ENCODE measurements around the gene NLGN2.

The NLGN2 gene

DNA sequence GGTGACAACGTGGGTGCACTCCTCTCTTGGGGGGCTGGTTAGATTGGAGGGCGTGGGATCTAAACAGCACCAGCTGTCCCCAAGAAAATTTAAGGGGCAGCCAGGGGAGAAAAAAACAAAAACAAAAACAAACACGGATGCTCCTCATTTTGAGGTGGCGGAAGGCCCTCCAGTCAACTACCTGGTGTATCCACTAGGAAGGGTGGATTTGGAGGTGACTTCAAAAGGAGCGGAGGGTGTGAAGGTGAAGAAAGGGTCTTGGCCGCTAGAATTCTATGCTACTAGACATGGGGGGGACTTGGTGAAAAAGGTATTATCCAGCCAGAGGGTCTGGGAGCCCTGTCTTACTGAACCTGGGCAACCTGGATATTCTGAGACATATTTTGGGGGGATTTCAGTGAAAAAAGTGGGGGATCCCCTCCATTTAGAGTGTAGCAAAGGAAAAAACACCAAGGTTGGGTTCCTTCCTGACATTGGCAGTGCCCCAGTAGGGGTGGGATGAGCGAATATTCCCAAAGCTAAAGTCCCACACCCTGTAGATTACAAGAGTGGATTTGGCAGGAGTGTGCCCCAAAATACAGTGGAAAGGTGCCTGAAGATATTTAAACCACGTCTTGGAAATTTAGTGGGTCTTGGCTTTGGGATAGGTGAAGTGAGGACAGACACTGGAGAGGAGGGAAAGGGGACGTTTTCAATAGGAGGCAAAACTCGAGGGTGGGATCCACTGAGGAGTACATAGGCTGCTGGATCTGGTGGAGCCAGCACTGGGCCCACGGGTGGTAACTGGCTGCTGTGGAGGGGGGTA, 31.2 kb downstream of the NLGN2 start:
- H3K4me3 ChIP-seq (ENCODE audit: extremely low read depth, insufficient read depth, low read length, poor library complexity, severe bottlenecking) = peak overlapping the region; percentile 75

DNA sequence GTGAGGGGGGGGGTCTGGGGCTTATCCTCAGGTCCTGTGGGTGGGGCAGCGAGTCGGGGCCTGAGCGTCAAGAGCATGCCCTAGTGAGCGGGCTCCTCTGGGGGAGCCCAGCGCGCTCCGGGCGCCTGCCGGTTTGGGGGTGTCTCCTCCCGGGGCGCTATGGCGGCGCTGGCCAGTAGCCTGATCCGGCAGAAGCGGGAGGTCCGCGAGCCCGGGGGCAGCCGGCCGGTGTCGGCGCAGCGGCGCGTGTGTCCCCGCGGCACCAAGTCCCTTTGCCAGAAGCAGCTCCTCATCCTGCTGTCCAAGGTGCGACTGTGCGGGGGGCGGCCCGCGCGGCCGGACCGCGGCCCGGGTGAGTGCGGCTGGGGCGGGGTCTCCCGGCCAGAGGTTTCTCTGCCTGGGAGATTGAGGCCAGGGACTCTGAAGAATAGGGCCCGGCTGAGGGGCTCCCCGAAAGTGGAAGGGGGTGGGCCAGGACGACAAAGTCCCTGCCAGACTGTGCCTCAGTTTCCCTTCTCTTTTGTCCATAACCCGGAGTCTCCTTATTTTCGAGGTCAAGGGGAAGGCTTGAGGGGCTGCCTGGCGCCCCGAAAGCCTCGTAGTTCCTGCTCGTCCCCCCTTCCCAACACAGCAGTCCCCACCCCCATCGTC, 31.9 kb downstream of the NLGN2 start, which contains the start of gene FGF11:
Gene FGF11, plus strand, starts transcription at position 51 of the 651 bp plus-strand sequence. Its CDS starts 109 bp downstream, at position 160.
- Histone ChIP-seq H3K4me1 (ENCODE audit: control insufficient read depth, insufficient read depth, low read length, poor library complexity, severe bottlenecking) (peaks cover 17% of the 10 kb centered on the region), H3K36me3 (ENCODE audit: control insufficient read depth, insufficient read depth, low read length) (no peaks in the 10 kb centered on the region), H3K4me3 (ENCODE audit: extremely low read depth, insufficient read depth, low read length, poor library complexity, severe bottlenecking) (peak within 1 kb of the TSS; percentile 75), H3K9me3 (ENCODE audit: control insufficient read depth, low read length) (no peaks in the 10 kb centered on the region), H3K27ac (ENCODE audit: low read depth, low read length, severe bottlenecking) (peak within 1 kb of the TSS; percentile 91)
- 2 to 3% methylated on average over 35 to 46 of the region's 50 CpGs for WGBS, 2 experiments (ENCODE audit: insufficient coverage in 2 of 2)

More for the DNA sequence above, 31.2 kb downstream of the NLGN2 start:
- no peak overlapping the region for H3K27ac ChIP-seq (ENCODE audit: low read depth, low read length, severe bottlenecking)
- WGBS, 2 experiments (ENCODE audit: insufficient coverage in 2 of 2) = 39 to 43% methylated on average over 8 to 10 of the region's 11 CpGs
- no peaks in the 10 kb centered on the region for H3K9me3 ChIP-seq (ENCODE audit: control insufficient read depth, low read length)
- peaks cover 15% of the 10 kb centered on the region for H3K4me1 ChIP-seq (ENCODE audit: control insufficient read depth, insufficient read depth, low read length, poor library complexity, severe bottlenecking)
- H3K36me3 ChIP-seq (ENCODE audit: control insufficient read depth, insufficient read depth, low read length) = no peaks in the 10 kb centered on the region

- Histone ChIP-seq H3K4me1 (ENCODE audit: control insufficient read depth, insufficient read depth, low read length, poor library complexity, severe bottlenecking) (peaks cover 19% of the 10 kb centered on the region), H3K36me3 (ENCODE audit: control insufficient read depth, insufficient read depth, low read length) (no peaks in the 10 kb centered on the region), H3K4me3 (ENCODE audit: extremely low read depth, insufficient read depth, low read length, poor library complexity, severe bottlenecking) (peak overlapping the region; percentile 75), H3K9me3 (ENCODE audit: control insufficient read depth, low read length) (no peaks in the 10 kb centered on the region), H3K27ac (ENCODE audit: low read depth, low read length, severe bottlenecking) (peak overlapping the region; percentile 91)
- 0% methylated on average over 35 to 40 of the region's 46 CpGs for WGBS, 2 experiments (ENCODE audit: insufficient coverage in 2 of 2)
Measured at GRCh38 chr17:7440113-7440833, 32.6 kb downstream of the NLGN2 start.

GRCh38 chr17:7440834-7441195, 33.2 kb downstream of the NLGN2 start:
- Histone ChIP-seq H3K9me3 (ENCODE audit: control insufficient read depth, low read length) (no peaks in the 10 kb centered on the region), H3K36me3 (ENCODE audit: control insufficient read depth, insufficient read depth, low read length) (no peaks in the 10 kb centered on the region), H3K4me3 (ENCODE audit: extremely low read depth, insufficient read depth, low read length, poor library complexity, severe bottlenecking) (peak overlapping the region; percentile 75), H3K27ac (ENCODE audit: low read depth, low read length, severe bottlenecking) (peak overlapping the region; percentile 91), H3K4me1 (ENCODE audit: control insufficient read depth, insufficient read depth, low read length, poor library complexity, severe bottlenecking) (peaks cover 19% of the 10 kb centered on the region)
- 3 to 11% methylated on average over 7 to 10 of the region's 12 CpGs for WGBS, 2 experiments (ENCODE audit: insufficient coverage in 2 of 2)

DNA sequence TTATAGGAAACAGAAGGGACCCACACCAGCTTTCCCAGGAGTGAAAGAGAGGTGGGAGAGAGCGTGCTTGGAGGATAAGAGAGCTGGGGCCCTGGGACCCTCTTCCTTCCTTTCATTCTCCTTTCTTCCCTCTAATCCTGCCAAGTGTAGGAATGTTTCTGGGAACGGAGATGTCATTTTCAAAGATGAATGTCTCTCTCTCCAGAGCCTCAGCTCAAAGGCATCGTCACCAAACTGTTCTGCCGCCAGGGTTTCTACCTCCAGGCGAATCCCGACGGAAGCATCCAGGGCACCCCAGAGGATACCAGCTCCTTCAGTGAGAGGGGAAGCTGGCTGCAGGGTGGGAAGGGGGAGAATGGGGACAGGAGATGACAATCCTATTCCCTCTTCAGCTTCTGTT, 33.6 kb downstream of the NLGN2 start:
- H3K9me3 ChIP-seq (ENCODE audit: control insufficient read depth, low read length) = no peaks in the 10 kb centered on the region
- H3K4me1 ChIP-seq (ENCODE audit: control insufficient read depth, insufficient read depth, low read length, poor library complexity, severe bottlenecking) = peaks cover 19% of the 10 kb centered on the region
- no peak overlapping the region for H3K4me3 ChIP-seq (ENCODE audit: extremely low read depth, insufficient read depth, low read length, poor library complexity, severe bottlenecking)
- no peaks in the 10 kb centered on the region for H3K36me3 ChIP-seq (ENCODE audit: control insufficient read depth, insufficient read depth, low read length)
- WGBS, 2 experiments (ENCODE audit: insufficient coverage in 2 of 2) = 60 to 66% methylated on average over 3 to 5 of the region's 7 CpGs
- peak overlapping the region; percentile 91 for H3K27ac ChIP-seq (ENCODE audit: low read depth, low read length, severe bottlenecking)

- WGBS, 2 experiments (ENCODE audit: insufficient coverage in 2 of 2) = 100% methylated on average over 2 of the region's 2 CpGs
- Histone ChIP-seq H3K4me3 (ENCODE audit: extremely low read depth, insufficient read depth, low read length, poor library complexity, severe bottlenecking) (no peak overlapping the region), H3K36me3 (ENCODE audit: control insufficient read depth, insufficient read depth, low read length) (no peaks in the 10 kb centered on the region), H3K27ac (ENCODE audit: low read depth, low read length, severe bottlenecking) (no peak overlapping the region), H3K9me3 (ENCODE audit: control insufficient read depth, low read length) (no peaks in the 10 kb centered on the region), H3K4me1 (ENCODE audit: control insufficient read depth, insufficient read depth, low read length, poor library complexity, severe bottlenecking) (peaks cover 19% of the 10 kb centered on the region)
Measured at GRCh38 chr17:7442142-7442541, 34.5 kb downstream of the NLGN2 start.

DNA sequence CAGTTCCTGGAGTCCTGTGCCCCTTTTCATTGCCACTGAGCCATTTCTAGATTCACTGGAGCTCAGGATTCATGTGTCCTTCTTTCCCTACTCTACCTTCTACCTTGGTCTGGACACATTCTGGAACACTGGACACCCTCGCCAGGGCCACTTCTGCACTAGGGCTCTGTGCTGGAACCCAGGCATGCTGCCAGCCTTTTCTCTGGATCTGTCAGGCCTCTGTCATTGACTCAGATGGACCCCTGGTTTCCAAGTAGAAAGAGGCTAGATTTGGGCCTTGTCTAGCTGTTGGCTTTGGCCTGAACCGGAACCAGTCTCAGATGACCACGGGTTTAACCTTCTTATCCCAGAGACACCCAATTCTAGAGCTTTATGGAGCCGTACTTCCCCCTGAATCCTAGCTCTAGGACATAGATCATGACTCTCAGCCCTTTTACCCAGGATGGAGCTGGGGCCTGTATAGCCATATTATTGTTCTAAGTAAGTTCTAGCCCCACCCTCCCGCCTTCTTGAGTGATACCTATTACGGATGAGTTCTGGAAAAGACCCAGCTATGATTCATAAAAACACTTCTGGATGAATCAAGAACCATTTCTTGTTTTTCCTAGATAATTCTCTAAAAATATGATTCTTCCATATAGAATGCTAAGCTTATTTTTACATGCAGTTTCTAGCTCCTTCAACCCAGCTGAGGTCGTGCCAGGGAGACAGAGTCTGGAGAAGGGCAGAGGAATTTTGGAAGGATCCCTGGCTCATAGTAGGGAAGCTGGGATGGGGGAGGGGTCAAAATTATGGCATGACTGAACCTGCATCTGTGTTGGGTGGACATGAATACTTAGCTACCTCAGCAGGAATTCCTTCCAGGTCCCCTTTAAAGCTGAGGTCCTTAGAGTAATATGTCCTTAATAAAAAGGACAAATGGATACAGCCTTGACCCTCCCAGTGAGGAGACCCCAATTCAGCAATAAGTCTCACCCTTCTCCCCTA, 36.1 kb downstream of the NLGN2 start:
- no peaks in the 10 kb centered on the region for H3K36me3 ChIP-seq (ENCODE audit: control insufficient read depth, insufficient read depth, low read length)
- 81 to 83% methylated on average over 5 to 7 of the region's 7 CpGs for WGBS, 2 experiments (ENCODE audit: insufficient coverage in 2 of 2)
- no peak overlapping the region for H3K27ac ChIP-seq (ENCODE audit: low read depth, low read length, severe bottlenecking)

GRCh38 chr17:7444682-7445618, 37.3 kb downstream of the NLGN2 start, which contains the start of gene CHRNB1:
Gene CHRNB1, plus strand, starts transcription at chr17:7445061. Its CDS starts 67 bp downstream, at chr17:7445128.
- no peaks in the 10 kb centered on the region for H3K9me3 ChIP-seq (ENCODE audit: control insufficient read depth, low read length)
- peaks cover 9% of the 10 kb centered on the region for H3K4me1 ChIP-seq (ENCODE audit: control insufficient read depth, insufficient read depth, low read length, poor library complexity, severe bottlenecking)
- peak within 1 kb of the TSS; percentile 45 for H3K27ac ChIP-seq (ENCODE audit: low read depth, low read length, severe bottlenecking)
- peak within 1 kb of the TSS; percentile 44 for H3K4me3 ChIP-seq (ENCODE audit: extremely low read depth, insufficient read depth, low read length, poor library complexity, severe bottlenecking)
- WGBS, 2 experiments (ENCODE audit: insufficient coverage in 2 of 2) = 2 to 5% methylated on average over 45 to 47 of the region's 51 CpGs
- H3K36me3 ChIP-seq (ENCODE audit: control insufficient read depth, insufficient read depth, low read length) = no peaks in the 10 kb centered on the region

More for the DNA sequence above, 36.1 kb downstream of the NLGN2 start:
- Histone ChIP-seq H3K9me3 (ENCODE audit: control insufficient read depth, low read length) (no peaks in the 10 kb centered on the region), H3K4me3 (ENCODE audit: extremely low read depth, insufficient read depth, low read length, poor library complexity, severe bottlenecking) (no peak overlapping the region), H3K4me1 (ENCODE audit: control insufficient read depth, insufficient read depth, low read length, poor library complexity, severe bottlenecking) (peaks cover 9% of the 10 kb centered on the region)

DNA sequence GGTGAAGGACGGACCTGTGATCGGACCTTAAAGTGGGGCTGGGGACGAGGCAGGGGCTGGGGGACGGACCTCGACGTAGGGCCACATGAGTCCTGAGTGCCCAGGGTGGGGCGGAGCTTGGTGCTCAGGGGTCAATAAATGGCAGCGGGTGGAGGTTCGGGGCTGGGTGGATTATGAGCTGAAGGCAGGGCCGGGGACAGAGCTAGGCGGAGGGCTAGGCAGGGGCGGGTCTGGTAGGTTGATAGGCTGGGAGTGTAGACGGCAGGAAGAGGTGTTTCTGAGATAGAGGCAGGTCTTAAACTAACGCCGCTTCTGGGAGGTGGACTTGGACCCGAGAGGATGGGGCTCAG, 37.9 kb downstream of the NLGN2 start:
- H3K36me3 ChIP-seq (ENCODE audit: control insufficient read depth, insufficient read depth, low read length) = no peaks in the 10 kb centered on the region
- peak overlapping the region; percentile 44 for H3K4me3 ChIP-seq (ENCODE audit: extremely low read depth, insufficient read depth, low read length, poor library complexity, severe bottlenecking)
- no peaks in the 10 kb centered on the region for H3K9me3 ChIP-seq (ENCODE audit: control insufficient read depth, low read length)
- H3K27ac ChIP-seq (ENCODE audit: low read depth, low read length, severe bottlenecking) = peak overlapping the region; percentile 45
- peaks cover 9% of the 10 kb centered on the region for H3K4me1 ChIP-seq (ENCODE audit: control insufficient read depth, insufficient read depth, low read length, poor library complexity, severe bottlenecking)
- 2 to 5% methylated on average over 7 to 13 of the region's 16 CpGs for WGBS, 2 experiments (ENCODE audit: insufficient coverage in 2 of 2)
